ENCODE results near the gene FARP1.
A peak's percentile ranks its signal among the peaks of the same experiment; 100 is the strongest.

Gene FARP1

DNA sequence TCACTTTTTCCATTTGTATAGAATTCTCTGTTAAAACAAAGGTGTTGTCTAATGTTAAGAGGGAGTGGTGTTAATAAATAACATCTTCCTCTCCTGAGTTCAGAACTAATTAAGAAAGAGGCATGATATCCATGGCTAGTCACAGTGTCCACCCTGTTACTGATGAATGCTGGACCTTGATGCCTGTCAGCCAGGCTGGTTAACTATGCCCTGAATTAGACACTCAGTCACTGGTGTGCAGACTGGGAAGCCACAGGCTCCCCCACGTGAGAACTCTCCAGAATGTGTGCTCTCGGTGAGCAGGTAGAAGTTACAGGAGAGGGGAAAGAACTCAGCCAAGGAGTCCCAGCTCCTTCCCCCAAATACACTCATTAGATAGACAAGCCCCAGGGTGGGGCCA is 90.2 kb downstream of the FARP1 start:
- no peak for DNase-seq

DNA sequence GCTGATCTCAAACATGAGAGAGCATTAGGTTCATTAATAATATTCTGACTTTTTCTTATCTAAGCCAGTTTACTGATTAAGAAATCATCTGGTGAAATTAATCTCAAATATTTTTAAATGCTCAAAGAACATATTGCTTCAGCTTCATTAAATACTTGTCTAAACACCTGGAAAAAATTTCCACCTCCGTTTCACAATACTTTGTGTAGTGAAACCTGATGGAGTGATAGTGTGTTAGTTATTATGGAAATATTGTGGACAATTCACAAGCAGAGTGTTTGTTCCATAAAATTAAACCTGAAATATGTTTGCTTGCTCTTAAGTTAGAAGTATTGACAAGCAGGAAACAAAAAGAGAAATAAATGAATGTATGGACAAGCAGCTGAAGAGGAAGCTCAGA is 91.5 kb downstream of the FARP1 start:
- DNase-seq = no peak

DNA sequence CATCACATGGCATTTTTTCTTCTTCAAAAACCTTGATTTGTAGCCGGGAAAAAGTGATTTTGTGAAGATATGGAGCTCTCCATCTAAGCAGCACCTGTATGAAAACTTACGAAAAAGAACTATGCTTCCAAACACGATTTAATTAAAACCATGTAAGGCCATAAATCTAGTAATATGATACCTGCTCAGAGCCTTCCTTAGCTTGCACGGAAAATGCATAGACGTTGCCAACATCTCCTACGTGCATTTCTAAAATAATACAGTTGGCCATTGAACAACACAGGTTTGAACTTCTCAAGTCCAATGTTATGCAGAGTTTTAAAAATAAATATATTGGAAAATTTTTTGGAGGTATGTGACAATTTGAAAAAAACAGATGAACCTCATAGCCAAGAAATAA is 93.3 kb downstream of the FARP1 start:
- no peak for DNase-seq

DNA sequence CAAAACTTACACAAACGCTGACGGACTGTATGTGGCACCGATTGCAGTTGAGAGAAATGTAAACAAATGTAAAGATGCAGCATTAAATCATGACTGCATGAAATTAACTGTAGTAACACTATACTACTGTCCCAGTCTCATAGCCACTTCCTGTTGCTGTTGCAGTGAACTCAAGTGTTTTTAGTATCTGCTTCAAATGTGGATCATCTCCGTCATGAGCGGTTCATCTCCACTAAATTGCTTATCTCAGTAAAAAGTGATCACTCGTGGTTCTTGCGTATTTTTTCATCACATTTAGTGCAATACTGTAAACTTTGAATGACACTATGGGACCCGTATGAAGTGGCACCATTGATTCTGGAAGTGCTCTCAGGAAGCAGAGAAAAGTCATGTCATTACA is 94.4 kb downstream of the FARP1 start:
- DNase-seq = no peak

DNA sequence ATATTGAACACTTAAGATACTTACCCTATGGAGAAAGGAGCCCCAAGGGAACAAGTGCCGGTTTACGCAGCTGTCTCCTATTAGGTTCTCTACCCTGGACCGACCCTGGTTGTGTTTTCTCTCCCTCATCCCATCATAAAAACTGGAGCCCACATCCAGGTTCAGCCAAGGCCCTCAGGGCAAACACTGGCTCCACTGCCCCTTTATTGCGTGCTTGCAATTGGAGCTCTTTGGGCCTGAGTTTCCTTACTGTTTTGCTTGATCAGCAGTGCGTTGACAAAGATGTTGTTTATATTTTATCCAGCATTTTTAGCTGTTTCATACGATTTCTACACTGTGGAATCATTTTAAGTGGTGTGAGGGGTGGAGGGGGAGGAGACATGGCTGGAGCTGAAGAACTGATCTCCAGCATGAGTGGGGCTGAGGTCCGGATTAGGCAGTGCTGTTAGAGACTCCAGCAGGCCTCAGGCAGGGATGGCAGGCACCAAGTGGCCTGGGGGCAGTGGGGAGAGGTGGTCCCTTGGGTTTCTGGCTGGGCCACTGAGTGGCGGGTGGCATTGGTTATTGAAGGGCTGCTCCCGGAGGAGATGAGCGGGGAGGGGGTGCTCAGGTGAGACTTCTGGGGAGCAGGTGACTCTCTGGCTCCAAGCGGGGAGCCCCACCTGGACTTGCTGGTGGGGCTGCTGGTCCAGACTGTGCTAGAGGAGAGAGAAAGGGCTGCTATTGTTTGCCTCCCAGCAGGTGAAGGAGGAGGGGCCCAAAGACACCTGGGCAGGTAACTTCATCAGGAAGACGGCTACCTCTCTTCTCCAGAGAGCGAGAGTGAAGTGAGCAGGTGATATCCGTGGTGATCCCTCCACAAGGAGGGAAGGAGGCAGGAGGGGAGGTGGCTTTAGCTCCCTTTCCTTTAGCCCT is 96.5 kb downstream of the FARP1 start:
- peak; percentile 30 for DNase-seq

DNA sequence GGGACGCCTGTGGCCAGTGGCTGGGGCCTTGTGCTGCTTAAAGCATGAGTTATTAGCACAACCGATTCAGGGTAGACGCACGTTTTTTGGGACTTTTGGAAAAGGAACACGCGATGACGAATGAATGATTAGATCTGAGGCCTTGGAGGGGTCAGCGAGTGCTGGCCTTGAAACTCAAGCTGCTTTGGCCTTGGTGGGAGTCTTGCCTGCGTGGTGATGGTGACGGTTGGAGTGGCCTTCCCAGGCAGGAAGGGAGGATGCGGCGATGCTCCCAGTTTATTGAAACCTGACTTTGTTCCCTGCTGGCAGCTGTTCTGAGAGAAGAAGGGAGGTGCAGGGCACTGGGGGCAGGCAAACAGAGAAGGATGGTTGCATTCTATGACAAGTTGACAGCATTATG is 97.2 kb downstream of the FARP1 start:
- no peak for DNase-seq

DNA sequence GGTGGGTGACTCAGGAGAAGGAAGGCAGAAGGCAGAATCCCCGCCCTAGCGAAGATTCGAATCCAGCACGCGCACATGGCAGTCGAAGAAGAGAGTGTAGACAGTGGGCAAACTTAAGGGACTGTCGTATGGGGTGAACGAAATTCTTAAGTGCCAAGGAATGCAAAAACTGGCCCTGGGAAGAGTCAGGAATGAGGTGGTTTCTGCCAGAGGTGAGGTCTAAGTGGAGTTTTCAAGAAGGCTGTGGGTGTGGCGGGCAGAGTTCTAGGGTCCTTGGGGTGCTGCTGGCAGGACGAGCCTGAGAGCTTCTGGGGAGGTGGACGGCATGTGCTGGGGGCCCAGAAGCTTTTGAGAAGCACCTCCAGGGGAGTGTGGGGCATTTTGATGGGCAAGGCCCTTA is 98.1 kb downstream of the FARP1 start:
- no peak for DNase-seq

DNA sequence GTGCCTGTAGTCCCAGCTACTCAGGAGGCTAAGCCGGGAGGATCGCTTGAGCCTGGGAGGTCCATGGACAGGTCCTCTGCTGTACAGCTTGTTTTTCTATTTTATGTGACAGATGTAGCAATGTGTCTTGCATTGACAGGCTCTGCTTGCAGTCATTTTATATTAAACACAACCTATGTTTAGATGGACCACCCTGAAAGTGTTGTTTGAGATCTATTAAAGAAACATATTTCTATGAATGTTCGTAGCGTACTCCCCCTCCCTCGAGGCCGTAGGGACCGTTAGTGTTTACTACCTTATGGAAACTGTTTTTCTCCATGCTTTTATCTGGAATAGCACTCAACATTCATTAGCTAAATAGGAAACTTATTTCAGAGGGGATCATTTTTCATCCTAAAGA is 99.1 kb downstream of the FARP1 start:
- no peak for DNase-seq

DNA sequence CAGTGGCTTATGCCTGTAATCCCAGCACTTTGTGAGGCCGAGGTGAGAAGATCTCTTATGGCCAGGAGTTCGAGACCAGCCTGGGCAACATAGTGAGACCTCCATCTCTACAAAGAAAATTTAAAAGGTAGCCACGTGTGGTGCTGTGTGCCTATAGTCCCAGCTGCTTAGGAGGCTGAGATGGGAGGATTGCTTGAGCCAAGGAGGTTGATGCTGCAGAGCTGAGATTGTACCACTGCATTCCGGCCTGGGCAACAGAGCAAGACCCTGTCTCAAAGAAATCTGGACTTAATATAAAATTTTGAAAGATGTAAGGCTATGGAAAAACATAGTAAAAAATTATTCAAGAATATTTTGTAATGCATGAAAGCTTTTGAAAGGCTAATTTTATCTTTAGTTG is 99.5 kb downstream of the FARP1 start:
- no peak for DNase-seq

DNA sequence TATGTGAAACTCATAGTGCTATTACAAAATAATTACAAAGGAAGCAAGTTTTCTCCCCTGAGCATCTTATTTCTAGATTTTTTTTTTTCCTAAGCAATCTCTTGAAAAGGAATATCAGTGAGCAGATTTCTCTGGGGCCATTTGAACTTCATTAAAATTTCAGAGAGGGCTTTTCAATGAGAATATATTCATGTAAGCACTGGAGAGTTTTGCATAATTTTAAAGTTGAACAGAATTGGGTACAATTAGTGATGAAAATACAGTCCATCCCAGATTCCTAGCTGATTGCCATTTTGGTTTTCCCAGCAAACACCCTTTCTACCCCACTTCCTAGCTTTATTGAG is 101.0 kb downstream of the FARP1 start:
- DNase-seq = no peak

DNA sequence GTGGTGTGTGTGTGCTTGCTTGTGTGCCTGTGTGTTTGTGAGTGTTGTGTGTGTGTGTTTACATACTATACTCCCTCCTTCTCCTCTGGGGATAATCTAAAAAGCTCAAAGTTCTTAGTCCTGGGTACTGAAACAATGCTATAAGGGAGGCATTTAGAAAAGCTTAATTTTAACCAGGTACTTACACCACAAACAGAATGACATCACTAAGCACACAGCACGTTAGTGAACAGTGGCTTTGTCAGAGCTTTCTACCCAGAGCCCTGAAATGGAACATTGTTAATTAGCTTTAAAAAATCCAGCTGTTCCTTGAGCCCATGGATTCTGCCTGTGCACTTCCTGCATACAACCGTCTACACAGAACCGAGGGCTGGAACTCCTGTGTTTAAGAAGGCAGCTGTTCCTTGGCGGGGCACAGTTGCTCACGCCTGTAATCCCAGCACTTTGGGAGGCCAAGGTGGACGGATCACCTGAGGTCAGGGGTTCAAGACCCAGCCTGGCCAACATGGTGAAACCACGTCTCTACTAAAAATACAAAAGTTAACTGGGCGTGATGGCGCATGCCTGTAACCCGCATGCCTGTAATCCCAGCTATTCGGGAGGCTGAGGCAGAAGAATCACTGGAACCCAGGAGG is 103.8 kb downstream of the FARP1 start:
- DNase-seq = no peak

DNA sequence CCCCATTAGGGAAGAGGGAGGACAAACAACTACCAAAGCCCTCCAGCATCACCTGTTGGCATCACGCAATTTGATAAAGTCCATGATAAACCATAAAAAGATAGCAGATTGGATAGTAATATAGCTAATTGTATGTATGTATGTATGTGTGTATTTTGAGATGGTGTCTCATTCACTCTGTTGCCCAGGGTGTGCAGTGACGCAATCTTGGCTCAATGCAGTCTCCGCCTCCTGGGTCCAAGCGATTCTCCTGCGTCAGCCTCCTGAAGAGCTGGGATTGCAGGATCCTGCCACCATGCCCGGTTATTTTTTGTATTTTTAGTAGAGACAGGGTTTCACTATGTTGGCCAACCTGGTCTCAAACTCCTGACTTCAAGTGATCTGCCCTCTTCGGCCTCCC is 108.8 kb downstream of the FARP1 start:
- DNase-seq = no peak

DNA sequence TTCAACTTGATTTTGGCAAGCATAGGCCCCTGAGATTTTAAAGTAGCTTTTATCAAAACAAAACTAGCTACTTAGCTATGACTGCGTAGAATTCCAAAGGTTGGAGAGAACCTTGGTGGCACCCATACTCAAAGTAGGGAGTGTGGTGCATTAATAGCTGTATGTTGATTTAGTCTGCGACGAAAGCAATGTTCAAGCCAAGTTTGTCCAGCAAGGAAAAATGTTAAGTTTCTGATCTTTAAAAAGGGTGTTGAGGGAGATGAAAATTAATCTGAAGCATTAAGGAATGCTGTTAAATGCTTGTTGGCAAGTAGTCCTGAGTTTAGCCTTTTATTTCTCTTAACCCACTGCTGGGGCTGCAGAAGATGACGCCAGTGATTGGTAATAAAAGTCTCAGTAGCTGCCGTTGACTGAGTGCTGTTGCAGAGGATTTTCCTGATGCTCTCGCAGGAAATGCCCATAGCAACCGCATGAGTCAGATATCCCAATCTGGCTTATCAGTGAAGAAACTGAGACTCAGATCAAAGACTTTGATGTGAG is 110.1 kb downstream of the FARP1 start:
- peak; percentile 94 for DNase-seq

DNA sequence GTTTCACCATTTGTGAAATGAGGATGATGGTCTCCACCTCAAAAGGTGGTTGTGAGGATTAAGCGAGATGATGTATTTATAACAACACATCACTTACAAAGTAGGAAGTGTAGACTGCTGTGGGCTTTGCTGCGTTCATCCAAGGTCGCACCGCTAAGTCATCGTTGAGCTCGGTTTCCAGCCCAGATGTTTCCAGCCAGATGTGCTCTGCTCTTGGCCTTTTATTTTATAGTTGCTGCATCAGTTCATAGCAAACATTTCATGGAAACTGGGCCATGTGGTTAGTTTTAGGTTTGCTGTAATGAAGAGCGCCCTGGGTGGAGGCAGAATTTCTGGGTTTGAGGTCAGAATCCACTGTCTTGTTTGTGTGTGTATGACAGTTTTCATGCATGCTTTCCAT is 110.6 kb downstream of the FARP1 start:
- DNase-seq = no peak

DNA sequence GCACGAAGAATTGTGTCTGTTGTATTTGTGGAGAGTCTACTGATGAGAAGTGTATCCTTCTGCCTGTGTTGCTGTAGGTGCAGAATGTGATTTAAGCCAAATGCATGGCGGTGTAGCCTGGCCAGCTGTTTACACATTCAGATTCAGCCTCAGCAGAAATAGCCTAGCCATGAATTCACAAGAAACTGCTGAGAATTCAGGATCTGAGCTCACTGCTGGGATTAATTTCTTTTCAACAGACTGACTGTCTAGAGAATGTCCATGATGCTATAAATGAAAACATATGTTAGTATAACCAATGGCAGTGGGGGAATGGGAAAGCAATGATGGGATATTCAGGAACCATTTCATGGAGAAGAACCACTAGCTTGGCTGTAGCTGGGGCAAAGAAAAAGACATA is 111.6 kb downstream of the FARP1 start:
- DNase-seq = peak; percentile 93

DNA sequence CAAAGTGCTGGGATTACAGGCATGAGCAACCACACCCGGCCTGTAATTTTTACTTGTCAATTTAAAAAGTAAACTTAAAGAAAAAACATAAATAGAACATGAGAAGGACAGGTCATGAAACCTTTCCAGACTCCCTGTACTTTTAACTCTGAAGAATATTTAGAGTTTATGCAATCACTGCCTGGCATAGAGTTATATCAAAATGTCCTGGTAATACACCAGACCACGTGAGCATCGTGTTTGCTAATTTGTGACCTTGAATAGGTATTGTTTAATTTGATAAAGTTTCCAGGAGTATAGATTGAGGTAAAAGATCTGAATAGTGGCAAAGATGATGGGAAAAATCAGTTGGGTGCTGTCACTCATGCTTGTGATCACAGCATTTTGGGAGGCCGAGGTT is 115.3 kb downstream of the FARP1 start:
- no peak for DNase-seq

DNA sequence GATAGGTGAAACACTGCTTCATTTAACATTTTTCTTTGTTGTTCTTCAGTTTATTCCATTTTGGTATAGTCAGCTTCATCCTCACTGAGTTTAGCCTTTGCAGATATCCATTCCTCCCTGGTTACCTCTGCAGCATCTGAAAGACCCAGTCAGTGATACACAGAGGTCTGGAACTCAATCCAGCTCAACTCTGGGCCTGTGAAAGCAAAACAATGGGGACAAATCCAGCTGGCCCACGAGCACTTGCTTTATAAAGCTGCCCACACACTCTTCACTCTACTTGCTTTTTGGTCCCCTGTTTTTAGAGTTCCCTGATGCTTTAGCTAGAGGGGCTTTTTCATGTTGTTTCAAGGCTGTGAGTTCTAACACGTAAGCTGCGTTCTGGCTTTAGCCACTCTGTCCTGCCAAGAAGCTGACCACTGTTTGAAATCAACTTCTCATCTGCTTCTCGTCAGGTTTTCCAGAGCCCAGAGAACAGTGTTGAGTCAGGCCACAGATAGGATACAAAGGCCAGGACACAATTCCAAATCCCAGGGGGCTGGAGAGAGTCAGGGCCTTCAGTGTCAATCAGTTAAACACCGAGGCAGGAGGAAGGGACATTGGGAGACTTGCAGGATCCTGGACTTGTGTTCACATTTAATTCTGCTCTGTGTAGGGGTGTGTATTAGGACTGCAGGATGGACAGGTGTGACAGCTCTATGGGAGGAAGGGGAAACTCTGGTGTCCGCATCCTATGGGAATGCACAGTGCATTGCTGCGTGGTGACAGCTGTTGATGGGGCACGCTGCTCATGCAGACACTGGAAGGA is 117.7 kb downstream of the FARP1 start:
- DNase-seq = no peak

DNA sequence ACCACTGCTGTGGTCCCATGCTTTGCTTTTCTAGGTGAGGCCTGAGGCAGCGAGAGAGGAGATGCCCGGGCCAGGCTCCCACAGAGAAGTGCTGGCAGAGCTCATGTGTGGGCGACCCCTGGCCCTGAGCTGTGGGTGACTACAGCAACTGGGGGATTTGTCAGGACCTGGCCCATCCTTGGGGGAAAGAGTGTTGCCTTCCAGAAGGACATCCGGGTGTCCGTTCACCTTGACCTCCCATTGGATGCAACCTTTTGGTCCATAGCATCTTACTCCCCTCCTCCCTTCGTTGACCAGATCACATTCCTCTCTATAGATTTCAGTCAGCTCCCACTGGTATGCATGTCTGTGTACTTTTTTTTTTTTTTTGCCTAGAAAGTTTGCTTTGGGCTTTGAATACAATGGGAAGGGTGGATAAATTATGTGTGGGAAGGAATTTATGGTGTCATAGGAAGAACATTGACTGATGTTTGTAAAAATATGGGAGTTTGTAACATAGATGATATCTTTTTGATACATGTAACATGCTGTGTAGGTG is 118.3 kb downstream of the FARP1 start:
- DNase-seq = peak; percentile 42

DNA sequence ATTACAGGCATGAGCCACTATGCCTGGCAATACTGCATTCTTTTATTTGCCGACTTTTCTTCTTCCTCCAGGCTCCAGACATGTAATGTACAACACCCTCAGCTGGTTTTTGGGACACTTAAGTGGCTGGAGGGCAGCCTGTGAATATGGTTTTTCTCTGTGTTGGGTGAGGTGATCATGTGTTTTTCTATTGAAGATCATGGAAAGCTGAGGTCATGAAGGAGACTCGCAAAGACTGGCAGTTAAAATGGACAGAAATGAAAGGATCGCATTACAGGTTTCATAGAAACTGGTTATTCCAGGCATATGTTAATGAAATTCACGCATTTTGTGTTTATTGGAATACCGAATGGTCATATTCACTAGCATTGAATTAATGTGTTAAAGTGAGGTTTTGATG is 119.4 kb downstream of the FARP1 start:
- no peak for DNase-seq

DNA sequence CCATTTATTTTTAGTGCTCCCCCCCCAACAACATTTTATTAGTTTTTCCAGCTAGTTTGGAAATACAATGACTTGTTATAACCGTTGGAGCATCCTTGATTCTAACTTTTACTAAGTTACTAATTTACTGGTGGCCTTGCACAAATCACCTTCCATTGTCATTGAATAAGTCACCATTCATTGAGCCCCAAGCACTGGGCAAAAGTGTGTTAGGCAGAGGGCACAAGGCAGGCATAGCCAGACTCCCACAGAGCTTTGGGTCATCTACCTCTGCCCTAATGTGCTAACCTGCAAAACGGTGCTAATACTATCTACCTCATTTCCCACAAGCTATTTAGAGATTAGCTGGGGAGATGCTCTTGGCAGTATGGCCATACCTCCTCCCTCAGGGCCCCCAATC is 120.9 kb downstream of the FARP1 start:
- DNase-seq = no peak

DNA sequence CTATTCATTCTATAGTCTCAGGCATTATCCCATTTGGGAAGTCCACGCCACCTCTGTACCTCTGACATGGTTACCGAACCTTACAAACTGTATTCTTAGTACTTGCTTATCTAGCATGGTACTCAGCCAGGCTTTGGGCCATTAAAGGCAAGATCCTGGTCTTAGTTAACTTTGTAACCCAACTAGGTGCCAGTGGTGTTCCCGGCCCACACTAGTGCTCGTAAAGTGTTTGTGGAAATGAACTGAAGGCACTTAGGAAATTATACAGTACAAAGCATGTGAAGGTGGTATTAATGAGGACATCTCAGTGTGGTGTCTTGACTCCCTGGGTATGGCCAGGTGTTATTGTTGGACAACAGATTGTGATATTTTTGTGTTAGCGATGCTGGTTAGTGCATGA is 122.0 kb downstream of the FARP1 start:
- DNase-seq = no peak

DNA sequence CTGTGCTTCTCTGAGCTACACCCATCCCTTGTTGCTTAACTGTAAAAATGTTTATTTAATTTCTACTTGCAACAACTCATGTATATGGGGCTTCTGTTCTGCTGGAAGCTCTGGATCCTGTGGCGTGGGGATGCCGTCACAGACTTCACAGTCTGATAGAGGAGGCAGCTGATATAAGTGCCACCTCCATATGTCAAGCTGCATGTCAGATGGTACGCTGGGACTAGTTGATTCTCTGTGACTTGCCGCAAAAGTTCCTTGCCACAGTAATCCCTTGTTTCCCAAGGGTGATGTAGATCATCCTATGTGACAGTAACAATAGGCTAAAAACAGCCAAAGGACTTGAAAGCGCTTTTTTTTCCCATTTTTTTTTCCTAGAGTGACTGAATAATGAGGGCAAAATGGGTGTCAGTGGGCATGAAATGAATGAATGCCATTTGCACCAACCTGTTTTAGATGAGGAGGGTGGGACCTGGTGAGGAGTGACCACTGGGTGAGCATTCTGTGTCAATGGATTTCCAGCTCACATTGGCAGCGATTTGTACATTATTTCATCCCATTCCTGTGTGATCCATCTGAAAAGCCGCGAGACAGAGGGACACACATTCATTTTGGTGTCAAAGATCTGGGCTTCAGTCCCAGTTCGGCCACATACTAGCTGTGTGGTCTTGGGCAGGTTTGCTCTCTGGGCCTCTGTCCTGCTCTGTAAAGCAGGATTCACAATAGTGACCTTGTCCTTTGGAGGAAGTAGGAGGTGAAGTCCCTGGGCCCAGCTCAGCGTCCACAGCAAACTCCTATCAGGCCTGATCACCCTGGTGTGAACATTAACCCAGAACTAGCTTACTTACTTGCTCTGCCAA is 123.0 kb downstream of the FARP1 start:
- DNase-seq = no peak

Data from fibroblast of skin of scalp (primary cell).